Measurements from ENCODE around the gene TPP2. TPM values are rescaled to one million over a fixed set of nuclear protein-coding genes. Genes with fewer than 3 reads are reported as not detected.

The TPP2 gene
- total RNA-seq, 3 donors from 2014 or later: 50.2 to 62.9 (median 51.8) TPM

GRCh38 chr13:102724923-102725322 is 128.1 kb downstream of the TPP2 start:
- intact Hi-C loops (cut with DNase I; ENCODE audit: low total_unique reads): no loop called here

GRCh38 chr13:102726430-102726829 is 129.6 kb downstream of the TPP2 start:
- Histone ChIP-seq H3K4me3 (no peak overlapping the region), H3K4me1 (no peaks in the 10 kb centered on the region), H3K36me3 (no peaks in the 10 kb centered on the region), H3K27ac (no peak overlapping the region), H3K27me3 (no peaks in the 10 kb centered on the region), H3K9me3 (no peaks in the 10 kb centered on the region)
- intact Hi-C loops (cut with DNase I; ENCODE audit: low total_unique reads): no loop called here
- no peak for DNase-seq (ENCODE audit: low spot score in 2 of 2)
- TF ChIP-seq POLR2A (IDR thresholded peaks at IDR 0.05): no peak

More at GRCh38 chr13:102724923-102725322, 128.1 kb downstream of the TPP2 start:
- Histone ChIP-seq H3K4me3 (no peak overlapping the region), H3K27ac (no peak overlapping the region), H3K27me3 (no peaks in the 10 kb centered on the region), H3K4me1 (no peaks in the 10 kb centered on the region), H3K36me3 (no peaks in the 10 kb centered on the region), H3K9me3 (no peaks in the 10 kb centered on the region)
- no peak for DNase-seq (ENCODE audit: low spot score in 2 of 2)
- TF ChIP-seq CTCF (IDR thresholded peaks at IDR 0.05) (peak; percentile 17 to 24 (median 20)), POLR2A (IDR thresholded peaks at IDR 0.05) (no peak)

Other genes with a start within 250 kb of the TPP2 start
- gene FGF14, start 194.9 kb upstream of the TPP2 start, total RNA-seq: under 1 TPM; under 0.01 to 0.29 (median under 0.01) TPM
- not detected for gene METTL21C, start 98.1 kb downstream of the TPP2 start, total RNA-seq
- 10 to 100 TPM in 1 of 3 donors, 1 to 10 TPM in 2; 8.3 to 11.8 (median 9.3) TPM for gene TEX30, start 176.8 kb downstream of the TPP2 start, total RNA-seq
- gene POGLUT2, start 202.0 kb downstream of the TPP2 start, total RNA-seq: 1 to 10 TPM; 3.2 to 5.9 (median 5.9) TPM
- gene BIVM, start 202.1 kb downstream of the TPP2 start, total RNA-seq: 10 to 100 TPM; 15.2 to 29.6 (median 27.2) TPM
- gene ERCC5, start 249.0 kb downstream of the TPP2 start, total RNA-seq: 10 to 100 TPM; 76.0 to 85.0 (median 77.6) TPM

All from breast epithelium (tissue), 4 donors.